ENCODE measurements around the gene MXRA8.

The MXRA8 gene

GRCh38 chr1:1348420-1349255, 9.7 kb downstream of the MXRA8 start:
- no peak for DNase-seq

DNA sequence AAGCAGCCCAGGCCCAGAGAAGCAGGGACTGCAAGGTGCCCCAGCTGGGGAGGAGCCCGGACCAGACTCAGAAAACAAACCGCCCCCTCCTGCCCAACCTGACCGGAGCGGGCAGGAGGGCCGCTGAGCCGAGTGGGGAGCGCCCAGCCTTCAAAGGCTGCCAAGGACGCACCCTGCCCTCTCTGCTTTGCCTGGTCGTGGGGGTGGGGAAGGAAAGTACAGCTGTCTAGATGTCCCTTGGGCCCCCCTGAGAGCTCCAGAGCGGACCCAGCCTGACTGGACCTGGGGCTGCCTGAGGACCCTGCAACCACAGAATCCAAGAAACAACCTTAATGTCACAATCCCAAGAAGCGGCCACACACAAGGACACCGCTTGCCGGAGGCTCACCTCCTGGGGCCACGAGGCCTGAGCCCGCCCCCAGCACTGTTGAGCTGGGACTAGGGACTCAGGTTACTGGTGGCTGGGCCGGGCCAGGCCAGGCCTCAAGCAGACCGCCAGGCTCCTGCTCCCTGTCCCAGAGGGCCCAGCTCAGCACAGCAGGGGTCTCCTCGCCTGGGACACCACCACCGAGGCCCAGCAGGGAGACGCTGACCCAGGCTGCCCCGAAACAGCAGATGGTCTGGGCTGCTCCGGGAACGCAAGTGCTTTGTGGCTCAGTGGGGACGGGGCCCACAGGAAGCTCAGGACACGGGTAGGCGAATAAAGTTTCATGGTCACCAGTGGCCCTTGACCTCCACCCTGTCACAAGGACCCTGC, 10.5 kb downstream of the MXRA8 start:
- DNase-seq = no peak

DNA sequence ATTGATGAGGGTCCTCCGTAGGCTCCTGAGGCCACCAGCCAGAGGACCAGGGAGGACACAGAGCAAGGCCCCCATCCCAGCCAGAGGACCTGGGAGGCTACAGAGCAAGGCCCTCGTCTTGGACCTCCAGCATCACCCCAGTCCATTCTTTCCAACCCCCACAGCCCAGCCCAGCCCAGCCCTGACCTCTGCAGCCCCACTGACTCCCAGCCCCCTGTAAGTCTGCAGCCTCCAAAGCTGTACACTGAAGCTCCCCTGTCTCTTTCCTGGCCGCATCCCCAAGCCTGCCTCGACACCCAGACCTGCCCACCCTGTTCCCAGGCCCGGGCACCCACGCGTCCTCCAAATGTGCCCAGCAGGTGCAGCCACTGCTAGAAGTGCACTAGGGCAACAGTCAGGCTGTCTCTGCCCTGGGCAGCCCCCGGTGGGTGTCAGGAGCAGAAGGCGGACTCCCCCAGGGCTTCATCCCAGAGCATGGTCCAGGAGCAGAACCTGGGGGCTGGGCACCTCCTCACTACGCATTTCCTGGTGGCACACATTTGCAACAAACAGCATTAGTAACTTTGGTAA, 11.2 kb downstream of the MXRA8 start:
- DNase-seq = no peak

- DNase-seq = no peak
Measured at GRCh38 chr1:1346501-1346890, 11.9 kb downstream of the MXRA8 start.

GRCh38 chr1:1345860-1346500, 12.4 kb downstream of the MXRA8 start:
- DNase-seq = no peak

DNA sequence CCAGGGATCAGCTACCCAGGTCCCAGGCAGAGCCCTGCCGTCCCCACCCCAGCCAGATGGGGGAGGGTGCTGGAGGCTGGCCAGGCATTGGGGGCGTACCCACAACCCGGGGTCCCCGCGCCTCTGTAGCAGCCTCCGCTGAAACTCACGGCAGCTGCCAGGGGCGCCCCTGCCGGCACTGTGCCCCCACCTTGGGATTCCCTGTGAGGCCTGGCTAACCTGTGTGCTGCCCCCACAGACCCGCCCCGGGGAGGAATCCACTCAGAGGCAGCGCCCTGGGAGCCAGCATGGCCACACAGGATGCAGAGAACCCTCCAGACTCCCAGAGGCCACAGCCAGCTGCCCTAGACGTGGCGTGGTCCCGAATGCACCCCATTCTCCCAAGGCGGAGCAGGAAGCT, 13.0 kb downstream of the MXRA8 start:
- DNase-seq = no peak

GRCh38 chr1:1344655-1345361, 13.5 kb downstream of the MXRA8 start:
- DNase-seq = no peak

DNA sequence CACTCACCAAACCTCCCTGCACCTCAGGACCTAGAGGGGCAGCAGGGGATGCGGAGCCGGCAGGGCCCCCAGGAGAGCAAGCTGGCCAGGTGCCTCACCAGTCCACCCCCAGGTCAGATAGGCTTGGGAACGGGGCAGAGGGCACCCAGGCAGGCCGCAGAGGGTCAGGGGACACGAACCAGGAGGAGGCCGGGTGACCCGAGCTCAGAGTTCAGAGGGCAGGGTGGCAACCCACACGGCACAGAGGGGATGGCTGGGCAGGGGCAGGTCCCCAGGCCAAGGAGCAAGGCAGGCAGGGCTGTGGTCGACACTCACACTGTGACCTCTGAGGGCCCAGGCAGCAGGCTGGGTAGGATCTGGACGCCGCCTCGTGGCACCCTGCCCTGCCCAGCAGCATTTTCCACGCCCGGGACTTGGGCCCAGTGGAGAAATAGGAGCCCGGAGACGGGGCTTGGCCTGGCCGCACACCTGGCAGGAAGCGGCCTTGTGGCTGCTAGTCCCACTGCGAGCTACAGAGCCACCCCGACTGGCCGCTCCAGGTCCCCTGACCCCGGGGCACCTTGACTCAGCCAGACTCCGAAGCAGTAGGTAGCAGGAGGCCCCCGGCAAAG, 14.4 kb downstream of the MXRA8 start:
- no peak for DNase-seq

GRCh38 chr1:1342584-1343115, 15.7 kb downstream of the MXRA8 start:
- no peak for DNase-seq

GRCh38 chr1:1342061-1342562, 16.2 kb downstream of the MXRA8 start:
- DNase-seq = no peak

DNA sequence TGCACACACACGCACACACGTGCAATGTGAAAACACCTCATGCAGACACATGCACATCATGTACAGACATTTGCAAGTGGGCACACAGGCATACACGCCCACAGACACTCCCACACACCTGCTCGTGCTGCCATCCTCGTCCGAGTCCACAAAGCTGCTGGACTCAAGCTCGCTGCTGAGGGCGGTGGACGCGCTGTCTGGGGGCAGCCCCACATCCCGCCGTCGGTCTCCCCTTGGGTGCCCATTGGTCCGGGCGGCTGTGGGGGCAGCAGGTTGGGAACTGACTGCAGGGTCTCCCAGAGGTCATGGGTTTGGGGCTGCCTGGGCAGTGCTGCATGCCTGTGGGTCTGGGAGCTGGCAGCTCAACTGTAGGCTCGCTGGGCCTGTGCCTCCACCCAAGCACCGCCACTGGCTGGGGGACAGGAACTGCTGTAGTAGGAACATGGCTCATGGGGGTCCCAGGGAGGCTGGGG, 16.8 kb downstream of the MXRA8 start:
- no peak for DNase-seq

DNA sequence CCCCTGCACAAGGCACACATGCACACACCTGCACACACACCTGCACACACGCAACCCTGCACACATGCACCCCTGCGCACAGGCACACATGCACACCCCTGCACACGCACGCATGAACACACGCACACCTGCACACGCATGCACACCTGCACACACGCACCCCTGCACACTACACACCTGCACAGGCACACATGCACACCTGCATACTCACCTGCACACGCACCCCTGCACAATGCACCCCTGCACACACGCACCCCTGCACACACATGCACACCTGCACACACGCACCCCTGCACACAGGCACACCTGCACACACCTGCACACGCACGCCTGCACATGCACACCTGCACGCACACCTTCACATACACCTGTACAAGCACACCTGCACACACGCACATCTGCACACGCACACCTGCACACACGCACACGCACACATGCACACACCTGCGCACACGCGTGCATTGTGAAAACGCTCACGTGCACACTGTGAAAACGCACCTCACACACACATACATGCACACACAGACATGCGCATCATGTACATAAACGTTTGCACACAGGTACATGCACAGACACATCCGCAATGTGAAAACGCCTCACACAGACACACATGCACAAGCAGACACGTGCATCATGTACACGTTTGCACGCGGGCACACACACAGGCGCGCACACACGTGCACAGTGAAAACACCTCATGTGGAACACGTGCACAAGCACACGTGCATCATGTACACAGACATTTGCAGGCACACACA, 17.4 kb downstream of the MXRA8 start:
- no peak for DNase-seq

DNA sequence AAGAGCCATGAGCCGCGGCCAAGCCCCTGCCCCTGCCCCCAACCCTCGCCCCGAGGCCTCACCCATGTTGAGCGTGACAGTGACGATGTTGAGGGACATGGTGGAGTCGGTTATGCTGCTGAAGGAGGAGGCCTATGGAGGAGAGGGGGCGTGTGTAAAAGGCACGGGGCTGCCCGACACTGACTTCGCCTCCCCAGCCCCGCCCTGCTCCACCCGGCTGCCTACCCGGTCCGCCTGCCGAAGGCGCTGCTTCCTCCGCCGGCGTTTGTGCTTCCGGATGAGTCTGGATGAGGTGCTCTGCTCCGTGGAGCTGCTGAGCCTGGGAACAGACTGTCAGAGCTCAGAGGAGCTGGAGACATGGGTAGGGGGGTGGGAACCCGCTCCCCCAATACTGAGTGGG, 18.2 kb downstream of the MXRA8 start:
- no peak for DNase-seq

DNA sequence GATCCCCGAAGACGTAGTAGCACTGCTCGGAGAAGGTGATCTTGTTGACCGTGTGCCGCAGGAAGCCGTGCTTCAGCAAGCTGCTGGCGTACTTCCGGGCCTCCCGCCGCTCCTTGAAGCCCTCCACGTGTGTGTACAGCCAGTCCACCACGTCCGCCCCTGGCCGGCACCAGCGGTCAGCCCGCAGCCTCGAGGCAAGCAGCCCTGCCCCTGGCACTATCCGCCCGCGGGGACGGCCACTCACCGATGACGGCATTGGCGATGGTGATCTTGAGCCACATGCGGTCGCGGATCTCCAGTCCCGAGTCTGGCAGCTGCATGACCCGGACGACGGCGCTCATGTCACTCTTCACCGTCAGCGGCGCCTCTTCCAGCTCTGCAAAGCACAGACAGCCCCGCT, 20.1 kb downstream of the MXRA8 start:
- no peak for DNase-seq

- no peak for DNase-seq
Measured at GRCh38 chr1:1337793-1338147, 20.6 kb downstream of the MXRA8 start.

- no peak for DNase-seq
Measured at GRCh38 chr1:1336931-1337792, 21.2 kb downstream of the MXRA8 start.

GRCh38 chr1:1336446-1336845, 21.9 kb downstream of the MXRA8 start:
- no peak for DNase-seq

GRCh38 chr1:1335792-1336248, 22.5 kb downstream of the MXRA8 start:
- no peak for DNase-seq

GRCh38 chr1:1335283-1335682, 23.1 kb downstream of the MXRA8 start:
- no peak for DNase-seq

DNA sequence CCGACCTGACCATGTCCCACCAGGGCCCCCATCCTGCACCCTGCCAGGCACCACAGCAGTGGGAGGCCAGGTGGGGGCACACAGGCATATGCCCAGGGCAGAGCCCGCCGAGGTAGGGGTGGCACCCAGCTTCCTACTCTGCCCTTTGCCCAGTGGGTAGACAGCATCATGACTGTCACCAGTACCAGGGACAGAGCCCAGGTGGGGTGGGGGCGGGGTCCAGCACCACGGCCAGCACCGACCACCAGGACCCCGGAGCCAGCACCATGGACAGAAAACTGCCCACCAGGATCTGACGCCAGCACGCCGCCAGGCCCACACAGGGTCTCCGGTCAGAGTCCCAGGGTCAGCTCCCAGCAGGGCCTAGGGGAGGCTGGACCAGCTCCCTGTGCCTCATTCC, 23.5 kb downstream of the MXRA8 start:
- DNase-seq = no peak

Measured in NCI-H1105 (cell line).